PC-3 (cell line): Measurements from ENCODE around the gene GNAI2. TPM values are rescaled to one million over a fixed set of nuclear protein-coding genes. Genes with fewer than 3 reads are reported as not detected.

Experiments
- ATAC-seq: fragments of 200-7000 bp; cut with Tn5 transposase; 2 replicates; pipeline ENCODE4 v1.9.1; 2020; ENCODE audit warnings: mild to moderate bottlenecking, moderate library complexity
- BruUV-seq: library from RNA; stranded (reverse); fragments of 400-500 nt; replicated peaks from 2 replicates; lab custom pipeline; 2021; lab: Mats Ljungman, UMichigan
- CTCF ChIA-PET: fragments of 300-600 bp; sonication (Branson Sonifier 250); formaldehyde crosslinking; loops from one replicate; lab custom pipeline; 2022; ENCODE audit warnings: antibody characterized with exemption; lab: Charles Lee
- POLR2A ChIA-PET: fragments of 300-600 bp; sonication (Branson Sonifier 250); formaldehyde crosslinking; loops from one replicate; lab custom pipeline; 2022; ENCODE audit warnings: antibody characterized with exemption; ENCODE audit not compliant: unreplicated experiment; lab: Charles Lee
- DNase-seq: peaks from one replicate; pipeline ENCODE4 v3.0.0-alpha.2; 2015
- H2AFZ ChIP-seq: fragments of 300-600 bp; sonication (generic); 2 replicates; pipeline ENCODE4 v1.6.0; 2016; ENCODE audit warnings: antibody characterized with exemption, low read length
- H3F3A ChIP-seq: fragments of 300-600 bp; sonication (generic); one replicate; pipeline ENCODE4 v1.6.0; 2017; ENCODE audit warnings: antibody characterized with exemption, low read length, control low read depth, mild to moderate bottlenecking; ENCODE audit not compliant: unreplicated experiment
- H3K27ac ChIP-seq: fragments of 300-600 bp; sonication (generic); 2 replicates; pipeline ENCODE4 v1.5.1; 2016; ENCODE audit warnings: mild to moderate bottlenecking, low read length
- H3K27me3 ChIP-seq: fragments of 300-600 bp; sonication (generic); 2 replicates; pipeline ENCODE4 v1.6.1; 2016; ENCODE audit warnings: low read length, mixed read lengths
- H3K36me3 ChIP-seq: fragments of 300-600 bp; sonication (generic); 2 replicates; pipeline ENCODE4 v1.6.1; 2016; ENCODE audit warnings: low read depth, mixed run types, low read length, mixed read lengths
- H3K4me1 ChIP-seq: fragments of 300-600 bp; sonication (generic); 2 replicates; pipeline ENCODE4 v1.5.1; 2016; ENCODE audit warnings: low read length; ENCODE audit not compliant: insufficient read depth
- H3K4me2 ChIP-seq: fragments of 300-600 bp; sonication (generic); 2 replicates; pipeline ENCODE4 v1.6.0; 2016; ENCODE audit warnings: low read length
- H3K4me3 ChIP-seq: fragments of 300-600 bp; sonication (generic); 2 replicates; pipeline ENCODE4 v1.5.1; 2016; ENCODE audit warnings: mild to moderate bottlenecking, low read length, mixed read lengths
- H3K79me2 ChIP-seq: fragments of 300-600 bp; sonication (generic); 2 replicates; pipeline ENCODE4 v1.6.1; 2017; ENCODE audit warnings: low read length, mixed read lengths
- H3K9ac ChIP-seq: fragments of 300-600 bp; sonication (generic); 2 replicates; pipeline ENCODE4 v1.6.0; 2016; ENCODE audit warnings: mild to moderate bottlenecking, low read length
- H3K9me2 ChIP-seq: fragments of 300-600 bp; sonication (generic); replicated peaks from 2 replicates; pipeline ENCODE4 v1.6.1; 2016; ENCODE audit warnings: mixed run types, low read length, mixed read lengths
- H3K9me3 ChIP-seq: fragments of 300-600 bp; sonication (generic); 2 replicates; pipeline ENCODE4 v1.6.1; 2016; ENCODE audit warnings: low read length, mixed read lengths
- H4K20me1 ChIP-seq: fragments of 300-600 bp; sonication (generic); 2 replicates; pipeline ENCODE4 v1.6.1; 2016; ENCODE audit warnings: low read length, mixed read lengths
- EZH2 ChIP-seq: fragments of 300-600 bp; sonication (generic); IDR thresholded peaks from one replicate; pipeline ENCODE4 v1.6.1; 2017; ENCODE audit warnings: antibody characterized with exemption, mild to moderate bottlenecking, low read length; ENCODE audit not compliant: unreplicated experiment
- EZH2phosphoT487 ChIP-seq: fragments of 300-600 bp; sonication (generic); IDR thresholded peaks from 2 replicates; pipeline ENCODE4 v1.6.1; 2018; ENCODE audit warnings: mild to moderate bottlenecking, antibody characterized with exemption, low read length, borderline replicate concordance
- intact Hi-C: fragments of 100-400 bp; cut with micrococcal nuclease; formaldehyde crosslinking; loops from 2 replicates; pipeline ENCODE4 v1.9.0; 2023
- total RNA-seq: library from RNA; depleted of rRNA; stranded (reverse); fragments of >200 nt; gene quantifications from 2 replicates; pipeline ENCODE4 v1.2.3, GENCODE V29; 2014
- TF ChIP-seq, protein P1 (sequence below): fragments of 300-600 bp; sonication (generic); conservative IDR thresholded peaks from 2 replicates; pipeline ENCODE4 v1.5.1; 2017; ENCODE audit warnings: antibody characterized with exemption, low read depth, mild to moderate bottlenecking, low read length

Gene GNAI2
- total RNA-seq, 1 experiment from 2014 or later, result 221 TPM

DNA sequence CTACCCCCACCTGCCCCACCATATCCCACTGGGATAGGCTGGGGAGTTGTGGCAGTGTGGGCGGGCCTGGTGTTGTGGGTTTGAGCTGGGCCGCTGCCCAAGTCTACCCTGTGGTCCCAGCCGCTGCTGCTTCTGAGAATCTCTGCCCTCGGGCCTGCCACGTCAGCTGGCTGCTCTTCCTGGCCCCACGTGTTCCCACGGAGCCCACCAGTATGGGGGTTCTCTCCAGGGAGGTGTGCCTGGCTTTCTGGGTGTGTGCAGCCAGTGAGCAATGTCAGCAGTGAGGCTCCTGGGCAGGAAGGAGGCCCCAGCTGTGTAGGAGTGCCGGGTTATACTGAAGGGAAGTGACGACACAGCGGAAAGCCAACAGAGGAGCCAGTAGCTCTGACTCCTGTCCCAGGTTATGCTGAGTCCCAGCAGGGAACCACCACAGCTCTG, 10.5 kb downstream of the GNAI2 start:
- Histone ChIP-seq H3K36me3 (peaks cover 3% of the 10 kb centered on the region; the same call in 1 of the 2 replicates), H3K79me2 (peaks cover 89% of the 10 kb centered on the region), H3K9me3 (no peaks in the 10 kb centered on the region), H3K27ac (peak overlapping the region; percentile 78), H3K4me2 (peak overlapping the region; percentile 69), H3K27me3 (no peaks in the 10 kb centered on the region), H3K4me3 (peak overlapping the region; percentile 37; the same call in 1 of the 2 replicates), H4K20me1 (peaks cover 6% of the 10 kb centered on the region), H3F3A (peaks cover 5% of the 10 kb centered on the region), H3K4me1 (peaks cover 51% of the 10 kb centered on the region), H3K9me2 (no peaks in the 10 kb centered on the region), H3K9ac (peak overlapping the region; percentile 50), H2AFZ (0 out of 2 replicates have a peak overlapping the region, but pooled peaks have one; percentile 8)
- intact Hi-C loops, result loop anchor here (1.0 kb wide), 1 partner anchor 19 kb away; no protein-coding TSS in a partner anchor
- ATAC-seq, result peak; percentile 59
- ChIA-PET CTCF (interaction anchor here (0.6 to 1.5 kb wide), 11 partner anchors 11 to 126 kb away, joined by 3 to 19 read pairs (median 6); partner anchors contain the start of genes GNAI2, HYAL3, NAA80 and SEMA3B), POLR2A (interaction anchor here (1.3 kb wide), 1 partner anchor 11 kb away, joined by 9 read pairs; the partner anchor contains the start of gene GNAI2)
- DNase-seq, result peak; percentile 84
- no TSS peak for BruUV-seq
- TF ChIP-seq EZH2 (no peak), EZH2phosphoT487 (no peak)
- TF ChIP-seq, protein P1, sequence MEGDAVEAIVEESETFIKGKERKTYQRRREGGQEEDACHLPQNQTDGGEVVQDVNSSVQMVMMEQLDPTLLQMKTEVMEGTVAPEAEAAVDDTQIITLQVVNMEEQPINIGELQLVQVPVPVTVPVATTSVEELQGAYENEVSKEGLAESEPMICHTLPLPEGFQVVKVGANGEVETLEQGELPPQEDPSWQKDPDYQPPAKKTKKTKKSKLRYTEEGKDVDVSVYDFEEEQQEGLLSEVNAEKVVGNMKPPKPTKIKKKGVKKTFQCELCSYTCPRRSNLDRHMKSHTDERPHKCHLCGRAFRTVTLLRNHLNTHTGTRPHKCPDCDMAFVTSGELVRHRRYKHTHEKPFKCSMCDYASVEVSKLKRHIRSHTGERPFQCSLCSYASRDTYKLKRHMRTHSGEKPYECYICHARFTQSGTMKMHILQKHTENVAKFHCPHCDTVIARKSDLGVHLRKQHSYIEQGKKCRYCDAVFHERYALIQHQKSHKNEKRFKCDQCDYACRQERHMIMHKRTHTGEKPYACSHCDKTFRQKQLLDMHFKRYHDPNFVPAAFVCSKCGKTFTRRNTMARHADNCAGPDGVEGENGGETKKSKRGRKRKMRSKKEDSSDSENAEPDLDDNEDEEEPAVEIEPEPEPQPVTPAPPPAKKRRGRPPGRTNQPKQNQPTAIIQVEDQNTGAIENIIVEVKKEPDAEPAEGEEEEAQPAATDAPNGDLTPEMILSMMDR, result no peak; the same call in none of the 2 replicates

DNA sequence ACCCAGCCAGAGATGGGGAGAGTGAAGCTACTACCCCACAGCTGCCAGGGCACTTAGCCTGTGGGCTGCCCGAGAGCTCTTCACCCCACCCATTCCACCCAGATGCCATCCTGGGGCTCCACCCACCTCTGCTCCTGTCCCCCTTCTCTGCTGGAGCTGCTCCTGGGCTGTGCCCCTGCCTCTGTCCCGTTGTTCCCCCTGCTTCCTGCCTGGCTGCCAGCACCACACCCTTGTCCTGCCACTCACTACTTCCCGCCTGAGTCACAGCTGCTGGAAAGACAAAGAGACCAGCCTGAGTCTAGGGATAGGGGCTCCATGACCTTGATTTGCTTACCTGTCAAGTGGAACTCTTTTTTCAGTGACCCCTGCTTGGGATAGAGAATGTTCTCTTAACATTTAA, 12.4 kb downstream of the GNAI2 start:
- Histone ChIP-seq H3K4me1 (peaks cover 59% of the 10 kb centered on the region), H4K20me1 (0 out of 2 replicates have a peak, but pooled peaks cover 7% of the 10 kb centered on the region), H3K36me3 (peaks cover 7% of the 10 kb centered on the region; the same call in 1 of the 2 replicates), H3K79me2 (peaks cover 88% of the 10 kb centered on the region), H3K27me3 (no peaks in the 10 kb centered on the region), H3K9me3 (no peaks in the 10 kb centered on the region), H2AFZ (no peak overlapping the region), H3K9ac (peak overlapping the region; percentile 36), H3F3A (peaks cover 5% of the 10 kb centered on the region), H3K4me3 (no peak overlapping the region), H3K27ac (peak overlapping the region; percentile 78), H3K4me2 (peak overlapping the region; percentile 40), H3K9me2 (no peaks in the 10 kb centered on the region)
- peak; percentile 81 for DNase-seq
- BruUV-seq, result no TSS peak
- ChIA-PET CTCF (interaction anchor here (1.0 kb wide), 1 partner anchor 53 kb away, joined by 4 read pairs; no protein-coding TSS in a partner anchor), POLR2A (interaction anchor here (0.6 kb wide), 1 partner anchor 29 kb away, joined by 3 read pairs; no protein-coding TSS in a partner anchor)
- TF ChIP-seq, protein P1, result no peak
- no peak for TF ChIP-seq EZH2
- no peak for TF ChIP-seq EZH2phosphoT487
- peak; percentile 53 for ATAC-seq
- intact Hi-C loops, result no loop called here

DNA sequence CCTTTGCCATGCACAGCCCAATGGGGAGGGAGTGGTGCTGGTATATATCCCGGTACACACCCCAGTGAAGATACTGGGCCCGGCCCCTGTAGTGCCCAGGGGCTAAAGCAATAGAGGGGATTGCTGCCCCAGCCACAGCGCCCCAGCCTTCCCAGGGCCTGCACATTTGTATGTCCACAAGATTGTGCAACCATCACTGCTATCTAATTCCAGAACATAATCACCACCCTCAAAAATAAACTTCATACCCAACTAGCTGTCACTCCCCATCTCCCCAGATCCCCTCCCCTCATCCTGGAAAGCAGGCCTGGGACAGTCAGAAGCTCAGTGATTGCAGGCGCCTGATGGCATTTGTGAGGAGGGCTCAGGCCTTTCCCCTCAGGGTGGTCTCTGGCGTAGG, 13.5 kb downstream of the GNAI2 start:
- CTCF ChIA-PET, result no interaction called here
- 0 out of 2 replicates have a peak, but pooled peaks cover 7% of the 10 kb centered on the region for H4K20me1 ChIP-seq
- POLR2A ChIA-PET, result no interaction called here
- H3K4me2 ChIP-seq, result no peak overlapping the region
- intact Hi-C loops, result no loop called here
- no peak overlapping the region for H3K9ac ChIP-seq
- no peaks in the 10 kb centered on the region for H3K27me3 ChIP-seq
- no peak overlapping the region for H2AFZ ChIP-seq
- no peak overlapping the region for H3K4me3 ChIP-seq
- H3K79me2 ChIP-seq, result peaks cover 80% of the 10 kb centered on the region
- H3K27ac ChIP-seq, result peak overlapping the region; percentile 78; the same call in 1 of the 2 replicates
- H3K9me2 ChIP-seq, result no peaks in the 10 kb centered on the region
- peaks cover 59% of the 10 kb centered on the region for H3K4me1 ChIP-seq
- peaks cover 4% of the 10 kb centered on the region; the same call in 1 of the 2 replicates for H3K36me3 ChIP-seq
- H3F3A ChIP-seq, result peaks cover 5% of the 10 kb centered on the region
- TF ChIP-seq EZH2phosphoT487 (no peak), EZH2 (no peak)
- TF ChIP-seq, protein P1, result no peak
- no TSS peak for BruUV-seq
- DNase-seq, result no peak
- ATAC-seq, result no peak
- no peaks in the 10 kb centered on the region for H3K9me3 ChIP-seq
